NCI-H1694 (cell line): ENCODE results near the gene ARHGEF2.

Source experiments
- DNase-seq: peaks from one replicate; lab custom pipeline; 2025; lab: John Stamatoyannopoulos, UW

ARHGEF2 gene

GRCh38 chr1:155971910-155972809 lies 6.2 kb downstream of the ARHGEF2 start:
- DNase-seq: no peak

- no peak for DNase-seq
These were observed 7.7 kb downstream of the ARHGEF2 start for GRCh38 chr1:155970531-155971167.

- no peak for DNase-seq
These were observed 9.0 kb downstream of the ARHGEF2 start for GRCh38 chr1:155969377-155969791.

GRCh38 chr1:155968670-155969069 lies 9.7 kb downstream of the ARHGEF2 start:
- peak; percentile 85 for DNase-seq

GRCh38 chr1:155968051-155968400 lies 10.3 kb downstream of the ARHGEF2 start:
- no peak for DNase-seq

- DNase-seq: no peak
These were observed 10.9 kb downstream of the ARHGEF2 start for GRCh38 chr1:155967341-155968050.

GRCh38 chr1:155966750-155967149 lies 11.6 kb downstream of the ARHGEF2 start:
- no peak for DNase-seq

- no peak for DNase-seq
These were observed 12.2 kb downstream of the ARHGEF2 start for GRCh38 chr1:155966135-155966534.

GRCh38 chr1:155964193-155964592 lies 14.2 kb downstream of the ARHGEF2 start:
- no peak for DNase-seq

- DNase-seq: no peak
These were observed 15.6 kb downstream of the ARHGEF2 start for GRCh38 chr1:155962599-155963211.

GRCh38 chr1:155961937-155962336 lies 16.4 kb downstream of the ARHGEF2 start:
- no peak for DNase-seq

- no peak for DNase-seq
These were observed 18.1 kb downstream of the ARHGEF2 start for GRCh38 chr1:155960081-155960745.

- no peak for DNase-seq
These were observed 20.9 kb downstream of the ARHGEF2 start for GRCh38 chr1:155957411-155957915.

- DNase-seq: no peak
These were observed 23.7 kb downstream of the ARHGEF2 start for GRCh38 chr1:155954645-155955044.

GRCh38 chr1:155952505-155952890 lies 25.8 kb downstream of the ARHGEF2 start:
- no peak for DNase-seq

- DNase-seq: no peak
These were observed 26.4 kb downstream of the ARHGEF2 start for GRCh38 chr1:155951753-155952504.

GRCh38 chr1:155950829-155951228 lies 27.5 kb downstream of the ARHGEF2 start:
- DNase-seq: no peak

- DNase-seq: no peak
These were observed 30.6 kb downstream of the ARHGEF2 start for GRCh38 chr1:155947741-155948140.

- DNase-seq: no peak
These were observed 31.1 kb downstream of the ARHGEF2 start for GRCh38 chr1:155947292-155947691.

GRCh38 chr1:155946633-155947219 lies 31.6 kb downstream of the ARHGEF2 start:
- DNase-seq: no peak

- DNase-seq: no peak
These were observed 33.9 kb downstream of the ARHGEF2 start for GRCh38 chr1:155944444-155944799.
